GM12801 (cell line): ENCODE measurements around the gene SPEF2.

Source experiments
- TF ChIP-seq, protein P1 (sequence below): IDR thresholded peaks from one replicate; pipeline ENCODE4 v1.5.1; 2011; ENCODE audit warnings: control low read depth; ENCODE audit not compliant: insufficient read length; ENCODE audit errors: extremely low read depth

Gene SPEF2

DNA sequence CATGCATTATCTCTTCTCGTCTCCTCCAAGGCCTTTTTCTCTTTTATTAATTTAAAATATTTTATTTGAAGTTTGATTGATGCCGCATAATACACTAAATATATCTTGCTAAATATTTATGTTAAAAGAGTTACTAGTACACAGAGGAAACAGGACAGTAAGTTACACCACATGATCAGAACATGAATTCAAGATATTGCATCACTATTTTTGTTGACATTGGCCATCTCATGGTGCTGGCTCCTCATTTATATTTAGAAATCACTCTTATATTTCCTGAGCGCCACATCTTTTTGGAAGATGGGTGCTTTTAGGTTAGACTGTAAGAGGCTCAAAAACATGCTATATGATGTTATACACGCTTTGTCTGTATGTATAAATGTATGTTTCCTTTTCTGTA is 23.0 kb downstream of the SPEF2 start:
- TF ChIP-seq, protein P1, sequence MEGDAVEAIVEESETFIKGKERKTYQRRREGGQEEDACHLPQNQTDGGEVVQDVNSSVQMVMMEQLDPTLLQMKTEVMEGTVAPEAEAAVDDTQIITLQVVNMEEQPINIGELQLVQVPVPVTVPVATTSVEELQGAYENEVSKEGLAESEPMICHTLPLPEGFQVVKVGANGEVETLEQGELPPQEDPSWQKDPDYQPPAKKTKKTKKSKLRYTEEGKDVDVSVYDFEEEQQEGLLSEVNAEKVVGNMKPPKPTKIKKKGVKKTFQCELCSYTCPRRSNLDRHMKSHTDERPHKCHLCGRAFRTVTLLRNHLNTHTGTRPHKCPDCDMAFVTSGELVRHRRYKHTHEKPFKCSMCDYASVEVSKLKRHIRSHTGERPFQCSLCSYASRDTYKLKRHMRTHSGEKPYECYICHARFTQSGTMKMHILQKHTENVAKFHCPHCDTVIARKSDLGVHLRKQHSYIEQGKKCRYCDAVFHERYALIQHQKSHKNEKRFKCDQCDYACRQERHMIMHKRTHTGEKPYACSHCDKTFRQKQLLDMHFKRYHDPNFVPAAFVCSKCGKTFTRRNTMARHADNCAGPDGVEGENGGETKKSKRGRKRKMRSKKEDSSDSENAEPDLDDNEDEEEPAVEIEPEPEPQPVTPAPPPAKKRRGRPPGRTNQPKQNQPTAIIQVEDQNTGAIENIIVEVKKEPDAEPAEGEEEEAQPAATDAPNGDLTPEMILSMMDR = no peak

DNA sequence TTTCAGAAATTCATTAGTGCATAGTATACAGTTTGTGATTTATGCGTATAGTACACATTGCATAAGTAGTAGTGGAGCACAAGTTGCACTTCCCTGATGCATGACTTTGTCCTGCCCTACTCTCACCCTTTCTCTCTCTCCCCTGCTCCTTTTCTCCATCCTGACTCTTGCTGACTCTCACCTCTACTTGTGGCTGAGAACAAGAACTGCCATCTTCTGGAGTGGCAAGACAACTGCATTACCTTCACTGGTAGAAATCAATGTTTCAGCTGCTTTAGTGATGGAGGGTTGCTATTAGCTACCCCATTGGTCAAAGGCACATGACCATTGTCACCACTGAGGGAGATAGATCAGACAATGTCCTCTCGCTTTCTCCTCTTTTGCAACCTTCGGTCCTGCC is 26.9 kb downstream of the SPEF2 start:
- TF ChIP-seq, protein P1 = no peak

DNA sequence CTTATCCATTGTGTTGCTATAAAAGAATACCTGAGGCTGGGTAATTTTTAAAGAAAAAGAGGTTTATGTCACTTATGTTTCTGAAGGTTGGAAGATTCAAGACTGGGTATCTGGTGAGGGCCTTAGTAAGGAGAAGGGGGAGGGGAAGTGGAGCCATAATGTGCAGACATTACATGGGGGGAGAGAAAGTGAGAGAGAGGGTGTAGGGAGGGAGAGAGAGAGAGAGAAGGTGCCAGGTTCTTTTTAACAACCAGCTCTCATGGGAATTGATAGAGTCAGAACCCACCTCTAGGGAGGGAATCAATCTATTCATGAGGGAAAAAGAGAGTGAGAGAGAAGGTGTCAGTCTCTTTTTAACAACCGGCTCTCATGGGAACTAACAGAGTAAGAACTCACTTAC is 29.5 kb downstream of the SPEF2 start:
- TF ChIP-seq, protein P1 = no peak

DNA sequence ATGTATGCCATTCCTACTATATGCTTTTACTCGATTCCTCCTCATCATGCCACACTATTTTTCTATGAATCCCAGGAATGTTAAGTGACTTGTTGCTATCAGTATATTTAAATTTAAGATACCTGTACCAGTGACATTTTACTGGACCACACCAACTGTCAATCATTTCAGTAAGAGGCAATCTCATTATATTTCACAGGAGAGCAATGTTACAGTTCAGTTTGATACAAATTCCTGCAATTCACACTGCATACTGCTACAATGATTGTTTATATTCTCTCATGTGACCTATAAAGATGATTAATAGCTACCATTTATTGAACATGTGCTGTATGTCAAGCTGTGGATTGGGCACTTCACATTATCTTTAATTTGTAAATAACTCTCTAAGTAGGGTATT is 30.0 kb downstream of the SPEF2 start:
- TF ChIP-seq, protein P1 = no peak

DNA sequence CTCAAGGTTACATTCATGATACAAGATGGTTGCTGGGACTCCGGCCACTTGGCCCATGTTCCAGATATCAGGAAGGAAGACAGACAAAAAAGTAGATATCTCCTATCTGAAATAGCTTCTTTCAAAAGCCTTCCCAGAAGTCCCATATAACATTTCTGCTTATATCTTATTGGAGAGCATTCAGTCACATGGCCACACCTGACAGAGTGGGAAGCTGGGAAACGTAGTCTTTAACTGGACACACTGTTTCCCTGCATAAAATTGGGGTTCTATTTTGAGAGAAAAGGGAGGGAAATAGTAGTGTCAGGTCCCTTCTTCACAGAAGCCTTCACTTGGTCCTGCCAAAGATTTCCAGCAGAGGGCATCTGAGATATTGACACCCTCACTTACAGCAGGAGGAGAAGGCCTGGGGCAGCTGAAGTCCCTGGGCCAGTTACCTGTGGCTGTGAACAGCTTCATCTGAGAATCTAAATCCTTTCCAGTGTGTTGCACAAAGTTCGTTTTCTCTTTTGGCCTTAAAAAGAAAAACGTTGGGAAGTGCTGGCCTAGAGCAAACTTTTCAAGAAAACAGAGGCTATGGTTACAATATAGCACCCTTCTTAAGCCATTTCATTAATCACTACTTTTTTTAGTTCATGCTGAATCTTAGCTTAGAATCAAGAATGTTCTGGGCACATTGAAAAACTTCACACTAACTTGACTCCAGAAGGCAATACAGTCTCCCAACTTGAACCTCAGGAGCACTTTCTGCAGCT is 33.5 kb downstream of the SPEF2 start:
- TF ChIP-seq, protein P1 = no peak

DNA sequence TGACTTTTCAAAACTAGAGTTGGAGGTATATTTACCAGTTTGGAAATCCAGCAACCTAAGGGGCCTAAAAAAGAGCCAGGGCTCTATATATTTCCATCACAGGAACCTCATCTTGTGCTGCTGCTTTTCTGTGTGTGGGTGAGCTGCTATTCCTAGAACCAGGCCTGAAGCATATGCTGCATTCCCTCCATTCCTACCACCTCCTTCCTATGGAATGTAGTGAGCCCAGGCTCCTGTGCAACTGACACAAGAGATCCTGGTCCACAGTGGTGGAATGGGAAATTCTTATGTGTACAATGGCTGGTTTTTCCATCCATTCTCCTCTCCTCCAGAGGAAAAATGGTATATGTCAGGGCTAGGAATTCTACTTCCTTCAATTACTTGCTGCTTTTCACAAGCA is 39.1 kb downstream of the SPEF2 start:
- TF ChIP-seq, protein P1 = no peak

DNA sequence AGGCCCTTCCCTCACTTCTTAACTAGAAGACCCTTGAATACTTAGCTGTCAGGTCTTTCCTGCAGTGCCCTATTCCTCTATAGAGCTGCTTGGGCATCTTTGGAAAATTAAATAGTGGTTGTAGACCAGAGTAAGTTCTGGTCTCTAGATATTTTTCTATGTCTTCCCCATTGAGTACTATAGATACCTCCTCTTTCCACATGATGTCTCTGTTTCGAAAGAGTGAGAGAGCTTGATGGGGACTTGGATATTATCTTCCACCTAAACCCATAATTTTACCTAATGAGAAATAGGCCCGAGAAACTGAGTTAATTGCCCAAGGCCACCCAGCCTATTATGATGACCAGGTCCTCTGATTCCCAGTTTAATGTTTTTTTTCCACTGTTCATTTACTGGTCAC is 40.2 kb downstream of the SPEF2 start:
- TF ChIP-seq, protein P1 = no peak
